GM18909 (cell line): ENCODE data around the gene NFASC.

Experiments used
- ATAC-seq: cut with Tn5 transposase; IDR thresholded peaks from one replicate; pipeline ENCODE4 v1.9.1; 2021; ENCODE audit warnings: mild to moderate bottlenecking; ENCODE audit not compliant: unreplicated experiment, poor library complexity

Gene NFASC

GRCh38 chr1:204854286-204854685, 16.4 kb upstream of the NFASC start:
- no peak for ATAC-seq

- no peak for ATAC-seq
Observed at GRCh38 chr1:204858363-204858821, 12.3 kb upstream of the NFASC start.

DNA sequence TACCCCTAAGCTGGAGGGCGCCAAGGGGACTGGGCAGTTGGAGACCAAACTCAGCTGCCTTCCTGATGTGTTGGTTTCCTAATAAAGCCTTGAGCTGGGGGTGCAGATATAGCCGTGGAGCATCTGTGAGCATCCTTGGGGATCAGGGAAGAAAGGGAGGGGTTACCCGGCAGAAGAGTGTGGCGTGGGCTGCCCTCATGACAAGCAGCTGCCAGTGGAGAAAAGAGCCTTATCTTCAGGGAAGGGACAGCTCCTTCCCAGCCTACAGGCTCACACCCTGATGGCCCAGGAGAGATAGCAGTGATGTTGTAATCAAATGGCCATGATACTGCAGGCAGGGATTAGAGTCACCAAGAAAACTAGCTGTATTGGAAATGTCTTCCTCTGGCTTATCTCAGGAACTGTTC, 10.8 kb upstream of the NFASC start:
- no peak for ATAC-seq

GRCh38 chr1:204863024-204863423, 7.6 kb upstream of the NFASC start:
- ATAC-seq, result no peak

DNA sequence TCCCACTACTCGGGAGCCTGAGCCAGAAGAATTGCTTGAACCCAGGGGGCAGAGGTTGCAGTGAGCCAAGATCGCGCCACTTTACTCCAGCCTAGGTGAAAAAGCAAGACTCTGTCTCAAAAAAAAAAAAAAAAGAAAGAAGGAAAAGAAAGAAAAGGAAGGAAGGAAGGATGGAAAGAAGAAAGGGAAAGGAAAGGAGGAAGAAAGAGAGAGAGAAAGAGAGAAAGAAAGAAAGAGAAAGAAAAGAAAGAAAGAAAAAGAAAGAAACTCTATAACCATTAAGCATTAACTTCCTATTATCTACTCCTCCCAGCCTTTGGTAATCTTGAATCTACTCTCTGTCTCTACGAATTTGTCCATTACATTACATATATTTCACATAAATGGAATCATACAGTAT, 6.9 kb upstream of the NFASC start:
- no peak for ATAC-seq

DNA sequence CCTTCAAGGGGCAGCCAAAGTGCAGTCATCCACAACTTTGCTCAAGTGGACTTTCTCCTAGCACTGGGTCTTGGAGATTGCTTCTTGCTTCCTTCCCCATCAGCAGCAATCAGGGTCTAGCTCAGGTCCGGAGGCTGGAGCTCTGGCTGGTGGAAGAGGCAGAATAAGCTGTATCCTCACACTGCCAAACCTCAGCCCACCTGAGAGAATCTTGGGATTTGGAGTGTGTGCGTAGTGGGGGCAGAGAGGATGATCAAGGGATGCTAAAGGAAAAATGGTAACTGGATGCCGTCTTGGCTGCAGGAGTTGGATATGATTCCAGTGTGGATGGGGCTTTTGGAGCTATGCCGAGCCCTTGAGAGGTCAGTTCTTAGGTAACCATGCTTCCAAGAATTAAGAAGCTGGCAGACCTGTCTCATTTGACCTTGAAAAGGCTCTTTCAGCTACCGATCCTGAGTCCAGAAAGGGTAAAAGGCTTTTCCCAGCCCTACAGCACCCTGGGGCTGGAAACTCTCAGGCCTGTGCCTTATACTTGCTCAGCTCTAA, 4.5 kb upstream of the NFASC start:
- ATAC-seq, result no peak

- ATAC-seq, result no peak
Observed at GRCh38 chr1:204867203-204867602, 3.5 kb upstream of the NFASC start.

GRCh38 chr1:204867666-204868339, 2.9 kb upstream of the NFASC start:
- no peak for ATAC-seq

- no peak for ATAC-seq
Observed at GRCh38 chr1:204868340-204868700, 2.3 kb upstream of the NFASC start.

GRCh38 chr1:204869097-204869496, 1.6 kb upstream of the NFASC start:
- no peak for ATAC-seq

DNA sequence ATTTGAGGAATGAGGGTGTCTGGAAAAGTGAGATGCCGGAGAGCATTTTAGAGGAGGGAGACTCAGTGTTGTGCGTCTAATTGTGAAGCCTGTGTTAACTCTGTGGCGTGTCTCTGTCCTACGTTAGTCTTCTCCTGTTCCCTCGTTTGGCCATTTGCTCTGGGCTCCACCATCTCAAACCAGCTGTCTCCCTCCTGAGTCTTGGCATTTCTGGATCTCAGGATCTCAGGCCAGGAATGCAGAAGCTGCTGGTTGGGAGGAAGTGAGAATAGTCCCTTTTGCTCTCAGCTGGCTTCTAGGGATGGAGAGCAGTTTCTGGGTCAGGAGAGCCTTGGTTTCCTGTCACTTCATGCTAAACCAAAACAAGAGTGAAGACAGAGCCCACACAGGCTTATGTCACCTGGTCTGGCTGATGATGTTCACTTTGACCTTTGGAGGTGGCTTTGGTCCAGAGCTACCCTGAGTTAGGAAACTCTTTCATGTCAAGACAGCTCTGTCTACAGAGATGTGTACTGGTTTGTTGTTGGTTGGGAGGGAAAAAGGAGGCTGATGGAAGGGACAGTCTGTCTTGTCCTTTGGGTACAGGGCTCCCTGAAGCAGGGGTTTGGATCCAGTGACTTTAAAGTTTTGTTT, 859 bp downstream of the NFASC start:
- no peak for ATAC-seq

DNA sequence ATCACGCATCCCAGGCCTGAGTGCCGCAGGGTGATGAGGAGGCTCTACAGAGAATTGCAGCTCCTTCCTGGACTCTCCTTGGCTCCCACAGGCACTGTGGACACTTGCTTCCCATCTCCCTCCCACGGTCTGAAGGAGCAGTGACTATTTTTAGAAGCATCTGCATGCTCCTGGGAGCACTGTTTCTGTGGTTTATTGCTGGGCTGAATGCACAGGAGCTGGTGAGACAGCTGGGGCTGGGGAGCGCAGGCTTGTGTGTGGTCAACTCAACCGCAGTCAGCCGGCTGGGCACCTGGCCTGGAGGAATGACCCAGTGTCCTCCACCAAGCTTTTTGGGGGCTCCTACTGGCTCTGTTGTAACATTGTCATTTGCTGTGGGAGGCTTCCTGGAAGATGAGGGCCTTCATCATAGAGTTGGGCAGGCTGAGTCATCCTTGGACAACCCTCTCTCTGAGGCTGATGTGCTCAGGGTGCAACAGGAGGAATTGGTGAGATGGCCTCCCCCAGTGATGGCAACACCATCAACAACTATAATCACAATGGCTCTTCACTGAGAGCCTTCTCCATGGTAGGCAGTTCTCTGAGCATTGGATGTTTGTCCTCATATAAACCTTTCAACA, 1.7 kb downstream of the NFASC start:
- no peak for ATAC-seq

GRCh38 chr1:204873176-204873575, 2.5 kb downstream of the NFASC start:
- ATAC-seq, result no peak

- no peak for ATAC-seq
Observed at GRCh38 chr1:204873714-204874113, 3.1 kb downstream of the NFASC start.

GRCh38 chr1:204874274-204874673, 3.6 kb downstream of the NFASC start:
- ATAC-seq, result no peak

DNA sequence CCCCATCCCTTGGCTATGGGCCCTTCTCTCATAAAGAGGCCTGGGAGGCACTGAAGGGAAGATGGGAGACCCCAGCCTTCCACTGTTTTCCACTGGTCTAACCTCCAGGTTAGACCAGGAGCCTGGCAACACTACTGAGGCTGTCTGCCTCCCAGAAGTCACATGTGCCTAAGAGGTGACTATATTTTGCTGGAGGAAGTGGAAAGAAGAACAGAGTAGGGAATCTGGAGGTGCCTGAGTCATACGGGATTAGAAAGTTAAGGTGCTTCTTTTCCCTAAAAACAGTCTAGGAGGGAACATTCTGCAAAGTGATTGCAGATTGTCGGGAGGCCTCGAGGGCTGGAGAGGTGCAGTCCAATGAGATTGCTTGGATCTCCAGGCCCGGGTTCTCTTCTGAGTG, 4.6 kb downstream of the NFASC start:
- ATAC-seq, result no peak

GRCh38 chr1:204878621-204879234, 8.1 kb downstream of the NFASC start:
- no peak for ATAC-seq

DNA sequence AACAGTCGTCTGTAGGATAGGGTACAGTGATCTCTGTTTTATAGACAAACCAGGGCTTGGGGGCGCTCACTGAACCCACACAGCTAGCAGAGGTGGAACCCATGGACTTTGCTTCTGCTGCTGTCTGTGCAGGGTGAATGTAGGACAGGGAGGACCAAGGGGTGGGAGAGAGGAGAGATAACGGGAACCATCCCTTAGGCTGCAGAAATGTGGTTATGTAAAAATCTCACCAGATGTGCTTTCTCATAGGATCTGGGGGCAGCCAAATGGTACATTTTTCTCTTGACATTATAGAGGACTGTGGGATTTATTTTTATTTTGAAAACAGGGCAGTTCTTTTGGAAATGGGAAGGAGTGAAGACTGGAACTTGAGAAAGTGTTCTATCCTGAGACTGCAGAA, 8.7 kb downstream of the NFASC start:
- no peak for ATAC-seq

- no peak for ATAC-seq
Observed at GRCh38 chr1:204880906-204881305, 10.2 kb downstream of the NFASC start.

- no peak for ATAC-seq
Observed at GRCh38 chr1:204882479-204882878, 11.8 kb downstream of the NFASC start.

DNA sequence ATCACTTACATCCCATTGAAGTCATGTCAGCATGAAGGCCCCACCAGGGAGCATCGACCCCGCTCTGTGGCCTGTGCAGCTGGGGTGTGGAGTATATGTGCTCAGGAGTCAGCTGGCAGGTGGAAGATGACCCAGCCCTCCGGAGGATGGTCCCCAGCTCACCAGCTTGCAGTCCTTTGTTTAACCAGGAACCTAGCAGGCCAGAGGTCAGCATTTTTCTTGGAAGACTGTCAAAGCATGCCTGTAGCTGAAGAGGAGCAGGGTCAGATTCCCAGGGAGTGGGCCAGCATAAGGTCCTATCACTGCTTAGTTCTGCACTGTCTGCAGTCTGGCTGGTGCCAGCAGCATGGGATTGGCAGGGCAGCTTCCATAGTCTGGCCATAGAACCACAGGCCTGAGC, 12.7 kb downstream of the NFASC start:
- no peak for ATAC-seq
